OCI-LY1 (cell line): Measurements from ENCODE around the gene EI24.
"Not testable (repeated sequence)": the region's sequence is repeated elsewhere in the genome, so short reads cannot be mapped to it uniquely, and the experiment has no call there.

Experiments used
- H2AFZ ChIP-seq: fragments of 200-600 bp; sonication (generic), shearing (Covaris generic); 2 replicates; pipeline ENCODE4 v1.6.0; 2014; ENCODE audit warnings: antibody characterized with exemption, mild to moderate bottlenecking, low read length
- H3F3A ChIP-seq: fragments of 200-600 bp; sonication (generic), shearing (Covaris generic); 2 replicates; pipeline ENCODE4 v1.6.0; 2014; ENCODE audit warnings: mild to moderate bottlenecking, antibody characterized with exemption, low read length, moderate library complexity; ENCODE audit not compliant: insufficient read depth
- H3K27ac ChIP-seq: fragments of 200-600 bp; sonication (generic); 2 replicates; pipeline ENCODE4 v1.5.1; 2014; ENCODE audit warnings: low read length, mixed run types, mild to moderate bottlenecking, low read depth; ENCODE audit not compliant: poor library complexity, severe bottlenecking
- H3K27me3 ChIP-seq: fragments of 200-600 bp; sonication (generic); 2 replicates; pipeline ENCODE4 v1.6.0; 2014; ENCODE audit warnings: antibody characterized with exemption, mild to moderate bottlenecking, low read length, moderate library complexity; ENCODE audit not compliant: insufficient read depth
- H3K36me3 ChIP-seq: fragments of 200-600 bp; sonication (generic); 2 replicates; pipeline ENCODE4 v1.6.1; 2014; ENCODE audit warnings: mild to moderate bottlenecking, antibody characterized with exemption, low read length, moderate library complexity, mixed read lengths; ENCODE audit not compliant: insufficient read depth
- H3K4me1 ChIP-seq: fragments of 200-600 bp; sonication (generic); 2 replicates; pipeline ENCODE4 v1.5.1; 2014; ENCODE audit warnings: mild to moderate bottlenecking, low read length, moderate library complexity; ENCODE audit not compliant: insufficient read depth, severe bottlenecking
- H3K4me2 ChIP-seq: fragments of 200-600 bp; sonication (generic), shearing (Covaris generic); 2 replicates; pipeline ENCODE4 v1.6.1; 2014; ENCODE audit warnings: low read length
- H3K4me3 ChIP-seq: fragments of 200-600 bp; sonication (generic); 2 replicates; pipeline ENCODE4 v1.5.1; 2014; ENCODE audit warnings: low read length, low read depth, mild to moderate bottlenecking, mixed read lengths; ENCODE audit not compliant: poor library complexity, severe bottlenecking
- H3K79me2 ChIP-seq: fragments of 200-600 bp; shearing (Covaris generic); 2 replicates; pipeline ENCODE4 v1.6.1; 2016; ENCODE audit warnings: mixed run types, low read length, mixed read lengths; ENCODE audit not compliant: insufficient read depth
- H3K9ac ChIP-seq: fragments of 200-600 bp; sonication (generic), shearing (Covaris generic); 2 replicates; pipeline ENCODE4 v1.6.1; 2014; ENCODE audit warnings: mild to moderate bottlenecking, low read length, mixed read lengths
- H3K9me2 ChIP-seq: fragments of 200-600 bp; sonication (generic), shearing (Covaris generic); 2 replicates; pipeline ENCODE4 v1.6.1; 2014; ENCODE audit warnings: low read depth, mild to moderate bottlenecking, low read length, mixed read lengths
- H3K9me3 ChIP-seq: fragments of 200-600 bp; shearing (Covaris generic); 2 replicates; pipeline ENCODE4 v1.6.1; 2014; ENCODE audit warnings: low read length, mixed read lengths
- H4K20me1 ChIP-seq: fragments of 200-600 bp; sonication (generic), shearing (Covaris generic); 2 replicates; pipeline ENCODE4 v1.6.0; 2016; ENCODE audit warnings: mild to moderate bottlenecking, low read length; ENCODE audit not compliant: insufficient read depth
- CTCF ChIP-seq: fragments of 200-600 bp; sonication (generic), shearing (Covaris generic); IDR thresholded peaks from 2 replicates; pipeline ENCODE4 v1.5.1; 2017; ENCODE audit warnings: mild to moderate bottlenecking, antibody characterized with exemption, low read length, moderate library complexity, mixed read lengths
- EZH2 ChIP-seq: fragments of 200-600 bp; sonication (generic), shearing (Covaris generic); IDR thresholded peaks from 2 replicates; pipeline ENCODE4 v1.8.0; 2017; ENCODE audit warnings: borderline replicate concordance, mixed run types, mild to moderate bottlenecking, antibody characterized with exemption, low read length, moderate library complexity, mixed read lengths

EI24 gene

GRCh38 chr11:125572916-125573315 is 3.6 kb downstream of the EI24 start:
- TF ChIP-seq CTCF (no peak), EZH2 (no peak)
- Histone ChIP-seq H3K4me2 (no peak overlapping the region), H3K9me3 (no peaks in the 10 kb centered on the region), H3F3A (no peaks in the 10 kb centered on the region), H3K27me3 (no peaks in the 10 kb centered on the region), H3K4me3 (no peak overlapping the region), H3K9ac (no peak overlapping the region), H2AFZ (no peak overlapping the region), H3K36me3 (peaks cover 41% of the 10 kb centered on the region), H3K9me2 (no peaks in the 10 kb centered on the region), H4K20me1 (no peaks in the 10 kb centered on the region), H3K4me1 (peaks cover 14% of the 10 kb centered on the region), H3K79me2 (peaks cover 19% of the 10 kb centered on the region; the same call in 1 of the 2 replicates), H3K27ac (no peak overlapping the region)

- H2AFZ ChIP-seq, H3K9me2 ChIP-seq, H3F3A ChIP-seq, H3K27ac ChIP-seq, H3K9ac ChIP-seq, H4K20me1 ChIP-seq, H3K79me2 ChIP-seq, H3K9me3 ChIP-seq, H3K4me2 ChIP-seq, H3K4me1 ChIP-seq, H3K4me3 ChIP-seq, H3K27me3 ChIP-seq: not testable (repeated sequence)
- peaks cover 71% of the 10 kb centered on the region for H3K36me3 ChIP-seq
These were observed 7.9 kb downstream of the EI24 start for GRCh38 chr11:125577181-125577580.

GRCh38 chr11:125578783-125579182 is 9.5 kb downstream of the EI24 start:
- TF ChIP-seq EZH2 (no peak), CTCF (no peak)
- Histone ChIP-seq H3K4me3 (no peak overlapping the region), H3F3A (no peaks in the 10 kb centered on the region), H2AFZ (no peak overlapping the region), H3K9ac (no peak overlapping the region), H3K4me1 (no peaks in the 10 kb centered on the region), H3K27me3 (no peaks in the 10 kb centered on the region), H3K4me2 (no peak overlapping the region), H3K27ac (no peak overlapping the region), H3K9me3 (no peaks in the 10 kb centered on the region), H4K20me1 (no peaks in the 10 kb centered on the region), H3K9me2 (no peaks in the 10 kb centered on the region), H3K79me2 (no peaks in the 10 kb centered on the region), H3K36me3 (peaks cover 83% of the 10 kb centered on the region)

- no peaks in the 10 kb centered on the region for H3K79me2 ChIP-seq
- no peaks in the 10 kb centered on the region for H3K9me2 ChIP-seq
- H3K27ac ChIP-seq = no peak overlapping the region
- no peaks in the 10 kb centered on the region for H3K9me3 ChIP-seq
- TF ChIP-seq EZH2 (no peak), CTCF (no peak)
- no peaks in the 10 kb centered on the region for H3K27me3 ChIP-seq
- H2AFZ ChIP-seq = no peak overlapping the region
- no peaks in the 10 kb centered on the region for H3K4me1 ChIP-seq
- H3K4me3 ChIP-seq = no peak overlapping the region
- no peaks in the 10 kb centered on the region for H3F3A ChIP-seq
- H3K9ac ChIP-seq = no peak overlapping the region
- H4K20me1 ChIP-seq = no peaks in the 10 kb centered on the region
- no peak overlapping the region for H3K4me2 ChIP-seq
- H3K36me3 ChIP-seq = peaks cover 84% of the 10 kb centered on the region
These were observed 10.5 kb downstream of the EI24 start for GRCh38 chr11:125579811-125580210.
